ENCODE results near the gene LEF1. TPM values are rescaled to one million over a fixed set of nuclear protein-coding genes. Genes with fewer than 3 reads are reported as not detected.

The LEF1 gene
- total RNA-seq, 1 donor from 2014 or later: 1.7 TPM

- Mint-ChIP-seq H3K9me3 (ENCODE audit: unreplicated experiment) (no peaks in the 10 kb centered on the region), H3K36me3 (ENCODE audit: unreplicated experiment) (no peaks in the 10 kb centered on the region), H3K4me1 (ENCODE audit: unreplicated experiment) (peaks cover 2% of the 10 kb centered on the region), H3K27me3 (ENCODE audit: unreplicated experiment) (peaks cover 10% of the 10 kb centered on the region), H3K27ac (ENCODE audit: unreplicated experiment) (no peak overlapping the region), H3K4me3 (ENCODE audit: unreplicated experiment) (no peak overlapping the region)
- TF ChIP-seq CTCF (IDR thresholded peaks at IDR 0.05): no peak
- DNase-seq (ENCODE audit: extremely low spot score, unreplicated experiment): no peak
Observed at GRCh38 chr4:108140328-108140727, 28.4 kb downstream of the LEF1 start.

- Mint-ChIP-seq H3K4me3 (ENCODE audit: unreplicated experiment) (no peak overlapping the region), H3K4me1 (ENCODE audit: unreplicated experiment) (no peaks in the 10 kb centered on the region)
Observed at GRCh38 chr4:108139089-108139488, 29.6 kb downstream of the LEF1 start.

GRCh38 chr4:108135549-108136209, 33.1 kb downstream of the LEF1 start:
- Mint-ChIP-seq H3K9me3 (ENCODE audit: unreplicated experiment) (no peaks in the 10 kb centered on the region), H3K36me3 (ENCODE audit: unreplicated experiment) (no peaks in the 10 kb centered on the region), H3K27me3 (ENCODE audit: unreplicated experiment) (peaks cover 4% of the 10 kb centered on the region), H3K4me3 (ENCODE audit: unreplicated experiment) (no peak overlapping the region), H3K27ac (ENCODE audit: unreplicated experiment) (no peak overlapping the region), H3K4me1 (ENCODE audit: unreplicated experiment) (no peaks in the 10 kb centered on the region)
- no peak for DNase-seq (ENCODE audit: extremely low spot score, unreplicated experiment)
- TF ChIP-seq CTCF (IDR thresholded peaks at IDR 0.05): no peak

More at GRCh38 chr4:108139089-108139488, 29.6 kb downstream of the LEF1 start:
- no peaks in the 10 kb centered on the region for H3K36me3 Mint-ChIP-seq (ENCODE audit: unreplicated experiment)
- H3K27ac Mint-ChIP-seq (ENCODE audit: unreplicated experiment): no peak overlapping the region
- DNase-seq (ENCODE audit: extremely low spot score, unreplicated experiment): no peak
- TF ChIP-seq CTCF (IDR thresholded peaks at IDR 0.05): no peak
- H3K9me3 Mint-ChIP-seq (ENCODE audit: unreplicated experiment): no peaks in the 10 kb centered on the region
- H3K27me3 Mint-ChIP-seq (ENCODE audit: unreplicated experiment): peaks cover 6% of the 10 kb centered on the region

GRCh38 chr4:108130955-108131354, 37.8 kb downstream of the LEF1 start:
- no peak overlapping the region for H3K4me3 Mint-ChIP-seq (ENCODE audit: unreplicated experiment)
- H3K9me3 Mint-ChIP-seq (ENCODE audit: unreplicated experiment): no peaks in the 10 kb centered on the region
- no peaks in the 10 kb centered on the region for H3K27me3 Mint-ChIP-seq (ENCODE audit: unreplicated experiment)
- H3K27ac Mint-ChIP-seq (ENCODE audit: unreplicated experiment): no peak overlapping the region
- no peak for TF ChIP-seq CTCF (IDR thresholded peaks at IDR 0.05)
- no peak for DNase-seq (ENCODE audit: extremely low spot score, unreplicated experiment)
- peaks cover 16% of the 10 kb centered on the region for H3K4me1 Mint-ChIP-seq (ENCODE audit: unreplicated experiment)
- no peaks in the 10 kb centered on the region for H3K36me3 Mint-ChIP-seq (ENCODE audit: unreplicated experiment)

GRCh38 chr4:108129196-108129595, 39.5 kb downstream of the LEF1 start:
- peaks cover 16% of the 10 kb centered on the region for H3K4me1 Mint-ChIP-seq (ENCODE audit: unreplicated experiment)

More at GRCh38 chr4:108129196-108129595, 39.5 kb downstream of the LEF1 start:
- no peak for DNase-seq (ENCODE audit: extremely low spot score, unreplicated experiment)
- Mint-ChIP-seq H3K27ac (ENCODE audit: unreplicated experiment) (peak overlapping the region; percentile 1), H3K4me3 (ENCODE audit: unreplicated experiment) (no peak overlapping the region), H3K36me3 (ENCODE audit: unreplicated experiment) (no peaks in the 10 kb centered on the region), H3K27me3 (ENCODE audit: unreplicated experiment) (no peaks in the 10 kb centered on the region), H3K9me3 (ENCODE audit: unreplicated experiment) (no peaks in the 10 kb centered on the region)
- no peak for TF ChIP-seq CTCF (IDR thresholded peaks at IDR 0.05)
